Esophagus squamous epithelium (tissue), 5 donors: ENCODE measurements around the gene DKKL1. TPM values are rescaled to one million over a fixed set of nuclear protein-coding genes. Genes with fewer than 3 reads are reported as not detected.

Experiments
- DNase-seq: peaks from one replicate; lab custom pipeline; 2025; lab: John Stamatoyannopoulos, UW
- H3K27ac ChIP-seq, 4 donors: fragments of 200-600 bp; sonication (generic); one replicate each; pipeline ENCODE4 v1.5.1; 2016 to 2019; ENCODE audit warnings: mild to moderate bottlenecking in 1 of 4
- H3K27me3 ChIP-seq, 4 donors: fragments of 200-600 bp; sonication (generic); 1 replicate in 3 of 4; 2 replicates in 1 of 4; pipeline versions ENCODE4 v1.5.1 to v1.6.0; 2017 to 2021; ENCODE audit warnings: antibody characterized with exemption in 1 of 4
- H3K36me3 ChIP-seq, 3 donors: fragments of 200-600 bp; sonication (generic); one replicate each; pipeline ENCODE4 v1.5.1; 2016 to 2019
- H3K4me1 ChIP-seq, 3 donors: fragments of 200-600 bp; sonication (generic); one replicate each; pipeline ENCODE4 v1.5.1; 2017 to 2019
- H3K4me3 ChIP-seq, 4 donors: fragments of 200-600 bp; sonication (generic); 1 replicate in 3 of 4; 2 replicates in 1 of 4; pipeline ENCODE4 v1.5.1; 2016 to 2019; ENCODE audit warnings: mild to moderate bottlenecking in 2 of 4, moderate library complexity in 1 of 4
- H3K9me3 ChIP-seq, 3 donors: fragments of 200-600 bp; sonication (generic); one replicate each; pipeline ENCODE4 v1.5.1; 2016 to 2019
- CTCF ChIP-seq, 6 experiments: fragments of 450-650 bp in 4 of 6; fragments of 200-600 bp in 2 of 6; sonication (generic) in 2 of 6; IDR thresholded peaks; one replicate each; pipeline ENCODE4 v1.5.1; 2016 to 2019; ENCODE audit warnings: antibody characterized with exemption in 6 of 6, mild to moderate bottlenecking in 4 of 6, moderate library complexity in 4 of 6
- POLR2A ChIP-seq, 4 donors: fragments of 450-650 bp; IDR thresholded peaks; one replicate each; pipeline ENCODE4 v1.6.1; 2017; ENCODE audit warnings: antibody characterized with exemption in 4 of 4, mild to moderate bottlenecking in 4 of 4, moderate library complexity in 3 of 4
- WGBS, 2 donors: methylation state at CpG; one replicate each; pipeline ENCODE4 v1.1.5; 2018; 5-methylcytosine and 5-hydroxymethylcytosine counted together
- intact Hi-C: fragments of 100-400 bp; cut with DNase I; formaldehyde crosslinking; loops from one replicate; pipeline ENCODE4 v1.15.0; 2022
- total RNA-seq, 4 donors: library from RNA; depleted of rRNA; stranded (reverse); fragments of >200 nt; gene quantifications; one replicate each; pipeline ENCODE4 v1.1.0, GENCODE V29; 2016
- donor health status: DM: yes; HTN: yes; CAD: no.

The DKKL1 gene
- total RNA-seq, 4 donors from 2014 or later: not detected

- peaks cover 0 to 45% (median 0%) of the 10 kb centered on the region in 4 donors for H3K27me3 ChIP-seq
- H3K36me3 ChIP-seq: no peaks in the 10 kb centered on the region
- DNase-seq: no peak
- no peak overlapping the region for H3K4me3 ChIP-seq
- H3K27ac ChIP-seq: no peak overlapping the region
- H3K9me3 ChIP-seq: no peaks in the 10 kb centered on the region
- no peaks in the 10 kb centered on the region for H3K4me1 ChIP-seq
- intact Hi-C loops: no loop called here
- no peak for TF ChIP-seq CTCF (IDR thresholded peaks at IDR 0.05)
- WGBS, 2 donors: 65 to 76% methylated on average over 2 to 3 of the region's 3 CpGs
These were observed 50.6 kb downstream of the DKKL1 start for GRCh38 chr19:49414256-49414655.

GRCh38 chr19:49415102-49415809 is 51.6 kb downstream of the DKKL1 start:
- H3K9me3 ChIP-seq: no peaks in the 10 kb centered on the region
- H3K4me1 ChIP-seq: no peaks in the 10 kb centered on the region
- WGBS, 2 donors: 40 to 57% methylated on average over 1 to 5 of the region's 15 CpGs
- H3K27ac ChIP-seq: no peak overlapping the region
- intact Hi-C loops: no loop called here
- TF ChIP-seq CTCF (IDR thresholded peaks at IDR 0.05) (no peak), POLR2A (IDR thresholded peaks at IDR 0.05) (no peak)
- H3K36me3 ChIP-seq: no peaks in the 10 kb centered on the region
- DNase-seq: no peak
- peaks cover 0 to 55% (median 0%) of the 10 kb centered on the region in 4 donors for H3K27me3 ChIP-seq
- H3K4me3 ChIP-seq: no peak overlapping the region

- H3K4me3 ChIP-seq: no peak overlapping the region
- TF ChIP-seq CTCF (IDR thresholded peaks at IDR 0.05) (no peak), POLR2A (IDR thresholded peaks at IDR 0.05) (no peak)
- peaks cover 0 to 5% (median 1%) of the 10 kb centered on the region in 3 donors for H3K4me1 ChIP-seq
- no peaks in the 10 kb centered on the region for H3K36me3 ChIP-seq
- DNase-seq: no peak
- intact Hi-C loops: no loop called here
- H3K27ac ChIP-seq: no peak overlapping the region
- H3K27me3 ChIP-seq: peaks cover 0 to 61% (median under 1%) of the 10 kb centered on the region in 4 donors
- WGBS, 2 donors: 80 to 83% methylated on average over 2 of the region's 2 CpGs
- H3K9me3 ChIP-seq: no peaks in the 10 kb centered on the region
These were observed 52.1 kb downstream of the DKKL1 start for GRCh38 chr19:49415810-49416200.

GRCh38 chr19:49417088-49417487 is 53.4 kb downstream of the DKKL1 start:
- H3K9me3 ChIP-seq: no peaks in the 10 kb centered on the region
- intact Hi-C loops: no loop called here
- H3K36me3 ChIP-seq: no peaks in the 10 kb centered on the region
- no peak overlapping the region for H3K27ac ChIP-seq
- no peak for TF ChIP-seq CTCF (IDR thresholded peaks at IDR 0.05)
- TF ChIP-seq POLR2A (IDR thresholded peaks at IDR 0.05): no peak
- H3K27me3 ChIP-seq: peaks cover 0 to 74% (median 12%) of the 10 kb centered on the region in 4 donors
- no peak overlapping the region for H3K4me3 ChIP-seq
- WGBS, 2 donors: 49 to 64% methylated on average over 2 to 4 of the region's 7 CpGs
- DNase-seq: no peak
- peaks cover 5 to 18% (median 9%) of the 10 kb centered on the region in 3 donors for H3K4me1 ChIP-seq

- no peaks in the 10 kb centered on the region for H3K9me3 ChIP-seq
- no peak overlapping the region for H3K4me3 ChIP-seq
- WGBS, 2 donors: 68 to 90% methylated on average over 5 of the region's 5 CpGs
- H3K4me1 ChIP-seq: peaks cover 17 to 32% (median 22%) of the 10 kb centered on the region in 3 donors
- no peak overlapping the region for H3K27ac ChIP-seq
- intact Hi-C loops: no loop called here
- peaks cover 7 to 88% (median 24%) of the 10 kb centered on the region in 4 donors for H3K27me3 ChIP-seq
- DNase-seq: no peak
- no peaks in the 10 kb centered on the region for H3K36me3 ChIP-seq
- TF ChIP-seq POLR2A (IDR thresholded peaks at IDR 0.05) (no peak), CTCF (IDR thresholded peaks at IDR 0.05) (no peak)
These were observed 54.8 kb downstream of the DKKL1 start for GRCh38 chr19:49418511-49418910.
